Testis (tissue), 3 donors: ENCODE data around the gene ERAL1. TPM values are rescaled to one million over a fixed set of nuclear protein-coding genes. Genes with fewer than 3 reads are reported as not detected.

ENCODE experiments used
- DNase-seq: peaks from one replicate; pipeline ENCODE4 v3.0.0-alpha.2; 2019
- H3K27ac ChIP-seq, 2 donors: fragments of 200-600 bp; sonication (generic); one replicate each; pipeline ENCODE4 v1.5.1; 2019
- H3K27me3 ChIP-seq: fragments of 200-600 bp; sonication (generic); one replicate; pipeline ENCODE4 v1.5.1; 2019
- H3K36me3 ChIP-seq: fragments of 200-600 bp; sonication (generic); one replicate; pipeline ENCODE4 v1.5.1; 2017; ENCODE audit warnings: low read depth; ENCODE audit errors: missing control alignments
- H3K4me1 ChIP-seq: fragments of 200-600 bp; sonication (generic); one replicate; pipeline ENCODE4 v1.5.1; 2019
- H3K4me3 ChIP-seq, 2 donors: fragments of 200-600 bp; sonication (generic); one replicate each; pipeline ENCODE4 v1.5.1; 2017 to 2019
- H3K9me3 ChIP-seq: fragments of 200-600 bp; sonication (generic); one replicate; pipeline ENCODE4 v1.5.1; 2017
- POLR2A ChIP-seq: fragments of 450-650 bp; IDR thresholded peaks from one replicate; pipeline ENCODE4 v1.6.1; 2017; ENCODE audit warnings: antibody characterized with exemption, mild to moderate bottlenecking, moderate library complexity
- WGBS, 2 donors: methylation state at CpG; one replicate each; pipeline ENCODE4 v1.1.5; 2018; 5-methylcytosine and 5-hydroxymethylcytosine counted together
- intact Hi-C: fragments of 100-400 bp; cut with DNase I; formaldehyde crosslinking; loops from one replicate; pipeline ENCODE4 v1.15.1; 2023; ENCODE audit warnings: low total_unique reads
- polyA plus RNA-seq: library from polyadenylated mRNA; stranded (reverse); fragments of 350-450 nt; fragmentation: Illumina TruSeq; extraction: RNeasy Lipid Tissue Mini Kit (QIAGEN cat#74804); gene quantifications from one replicate; pipeline ENCODE4 v1.2.3, GENCODE V29; 2014; ENCODE audit warnings: low read depth, low replicate concordance; ENCODE audit not compliant: insufficient read depth
- total RNA-seq, 2 donors: library from RNA; depleted of rRNA; stranded (reverse); fragments of >200 nt; gene quantifications; one replicate each; pipeline ENCODE4 v1.2.3, GENCODE V29; 2016
- TF ChIP-seq, protein P1 (sequence below), 3 experiments: fragments of 450-650 bp in 2 of 3; fragments of 200-600 bp in 1 of 3; sonication (generic) in 1 of 3; IDR thresholded peaks; one replicate each; pipeline ENCODE4 v1.5.1; 2016 to 2019; ENCODE audit warnings: antibody characterized with exemption in 3 of 3, mild to moderate bottlenecking in 2 of 3, moderate library complexity in 1 of 3

Gene ERAL1
- total and polyA plus RNA-seq, 3 donors from 2014 or later, result 54.8 to 75.2 (median 61.1) TPM

- 91% methylated on average over 8 to 10 of the region's 10 CpGs for WGBS, 2 donors
- H3K36me3 ChIP-seq, result no peaks in the 10 kb centered on the region
Measured at GRCh38 chr17:28885951-28886350, 31.1 kb downstream of the ERAL1 start.

GRCh38 chr17:28887871-28888471, 33.2 kb downstream of the ERAL1 start:
- intact Hi-C loops, result no loop called here
- no peaks in the 10 kb centered on the region for H3K9me3 ChIP-seq
- 92 to 94% methylated on average over 3 to 12 of the region's 12 CpGs for WGBS, 2 donors
- no peak overlapping the region for H3K27ac ChIP-seq
- no peak overlapping the region for H3K4me3 ChIP-seq
- no peak for DNase-seq
- no peaks in the 10 kb centered on the region for H3K4me1 ChIP-seq
- no peaks in the 10 kb centered on the region for H3K36me3 ChIP-seq
- no peaks in the 10 kb centered on the region for H3K27me3 ChIP-seq
- TF ChIP-seq POLR2A, result no peak
- TF ChIP-seq, protein P1, sequence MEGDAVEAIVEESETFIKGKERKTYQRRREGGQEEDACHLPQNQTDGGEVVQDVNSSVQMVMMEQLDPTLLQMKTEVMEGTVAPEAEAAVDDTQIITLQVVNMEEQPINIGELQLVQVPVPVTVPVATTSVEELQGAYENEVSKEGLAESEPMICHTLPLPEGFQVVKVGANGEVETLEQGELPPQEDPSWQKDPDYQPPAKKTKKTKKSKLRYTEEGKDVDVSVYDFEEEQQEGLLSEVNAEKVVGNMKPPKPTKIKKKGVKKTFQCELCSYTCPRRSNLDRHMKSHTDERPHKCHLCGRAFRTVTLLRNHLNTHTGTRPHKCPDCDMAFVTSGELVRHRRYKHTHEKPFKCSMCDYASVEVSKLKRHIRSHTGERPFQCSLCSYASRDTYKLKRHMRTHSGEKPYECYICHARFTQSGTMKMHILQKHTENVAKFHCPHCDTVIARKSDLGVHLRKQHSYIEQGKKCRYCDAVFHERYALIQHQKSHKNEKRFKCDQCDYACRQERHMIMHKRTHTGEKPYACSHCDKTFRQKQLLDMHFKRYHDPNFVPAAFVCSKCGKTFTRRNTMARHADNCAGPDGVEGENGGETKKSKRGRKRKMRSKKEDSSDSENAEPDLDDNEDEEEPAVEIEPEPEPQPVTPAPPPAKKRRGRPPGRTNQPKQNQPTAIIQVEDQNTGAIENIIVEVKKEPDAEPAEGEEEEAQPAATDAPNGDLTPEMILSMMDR (IDR thresholded peaks at IDR 0.05), result no peak

More at GRCh38 chr17:28885951-28886350, 31.1 kb downstream of the ERAL1 start:
- no peaks in the 10 kb centered on the region for H3K4me1 ChIP-seq
- intact Hi-C loops, result no loop called here
- DNase-seq, result no peak
- no peak overlapping the region for H3K4me3 ChIP-seq
- no peak for TF ChIP-seq POLR2A
- TF ChIP-seq, protein P1 (IDR thresholded peaks at IDR 0.05), result no peak
- H3K27me3 ChIP-seq, result no peaks in the 10 kb centered on the region
- H3K9me3 ChIP-seq, result no peaks in the 10 kb centered on the region
- no peak overlapping the region for H3K27ac ChIP-seq

DNA sequence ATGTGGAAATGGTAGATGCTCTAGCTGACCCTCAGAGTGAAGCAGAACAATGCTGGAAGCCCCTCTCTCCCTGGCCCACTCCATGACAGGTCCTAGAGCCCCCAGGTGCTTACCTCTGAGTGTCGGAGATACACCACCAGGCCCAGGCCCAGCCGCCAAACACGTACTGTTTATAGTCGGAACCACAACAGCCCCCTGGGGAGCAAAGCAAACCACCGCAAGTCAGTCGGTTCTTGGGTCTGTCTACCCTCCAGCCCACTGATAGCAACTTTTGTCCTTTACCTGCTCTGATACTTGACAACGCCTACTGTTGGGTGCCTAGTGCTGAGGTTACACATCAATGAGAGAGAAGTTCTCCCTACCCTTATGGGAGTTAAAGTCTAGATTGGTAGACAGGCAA, 34.0 kb downstream of the ERAL1 start:
- Histone ChIP-seq H3K4me1 (no peaks in the 10 kb centered on the region), H3K27ac (no peak overlapping the region), H3K4me3 (no peak overlapping the region), H3K9me3 (no peaks in the 10 kb centered on the region), H3K27me3 (no peaks in the 10 kb centered on the region), H3K36me3 (no peaks in the 10 kb centered on the region)
- intact Hi-C loops, result no loop called here
- 86 to 95% methylated on average over 5 to 7 of the region's 7 CpGs for WGBS, 2 donors
- DNase-seq, result no peak
- TF ChIP-seq, protein P1 (IDR thresholded peaks at IDR 0.05), result no peak
- no peak for TF ChIP-seq POLR2A

- no peaks in the 10 kb centered on the region for H3K4me1 ChIP-seq
- H3K9me3 ChIP-seq, result no peaks in the 10 kb centered on the region
- intact Hi-C loops, result no loop called here
- no peaks in the 10 kb centered on the region for H3K36me3 ChIP-seq
- H3K4me3 ChIP-seq, result no peak overlapping the region
- no peak for TF ChIP-seq POLR2A
- TF ChIP-seq, protein P1 (IDR thresholded peaks at IDR 0.05), result no peak
- 68 to 84% methylated on average over 5 of the region's 5 CpGs for WGBS, 2 donors
- H3K27me3 ChIP-seq, result no peaks in the 10 kb centered on the region
- no peak overlapping the region for H3K27ac ChIP-seq
- no peak for DNase-seq
Measured at GRCh38 chr17:28889996-28890395, 35.2 kb downstream of the ERAL1 start.

- no peak overlapping the region for H3K4me3 ChIP-seq
- WGBS, 2 donors, result 61 to 80% methylated on average over 1 of the region's 1 CpG
- no peaks in the 10 kb centered on the region for H3K9me3 ChIP-seq
- peaks cover 7% of the 10 kb centered on the region for H3K4me1 ChIP-seq
- H3K27me3 ChIP-seq, result no peaks in the 10 kb centered on the region
- no peak overlapping the region for H3K27ac ChIP-seq
- no peak for TF ChIP-seq POLR2A
- TF ChIP-seq, protein P1 (IDR thresholded peaks at IDR 0.05), result no peak
- DNase-seq, result no peak
- intact Hi-C loops, result no loop called here
- H3K36me3 ChIP-seq, result no peaks in the 10 kb centered on the region
Measured at GRCh38 chr17:28891201-28891600, 36.4 kb downstream of the ERAL1 start.
